ENCODE data around the gene ROCK2.

DNA sequence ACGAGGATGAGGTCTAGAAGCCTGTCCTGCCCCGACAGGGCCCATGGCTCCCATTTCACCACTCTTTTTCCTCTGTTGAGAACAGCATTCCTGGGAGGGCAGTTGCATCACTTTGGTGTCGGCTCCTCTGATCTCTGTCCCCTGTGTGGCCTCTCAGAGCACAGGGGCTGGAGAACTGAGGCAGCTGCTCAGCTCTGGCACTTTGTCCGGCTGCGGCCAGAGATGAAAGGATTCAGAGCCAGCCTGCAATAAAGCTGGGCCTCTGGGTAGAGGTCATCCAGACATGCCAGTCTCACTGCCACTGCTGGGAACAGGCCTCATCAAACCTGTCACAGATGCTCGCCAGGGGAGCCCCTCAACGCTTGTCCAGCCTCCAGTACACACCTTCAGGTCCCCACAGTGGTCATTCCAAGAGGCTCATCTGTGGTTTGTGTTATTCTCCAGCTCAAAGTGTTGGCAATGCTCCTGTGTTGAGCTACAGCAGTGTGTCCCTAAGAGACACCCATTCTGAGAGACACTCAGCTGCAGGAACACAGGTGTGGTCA, 13.1 kb upstream of the ROCK2 start:
- TF ChIP-seq, protein P1, sequence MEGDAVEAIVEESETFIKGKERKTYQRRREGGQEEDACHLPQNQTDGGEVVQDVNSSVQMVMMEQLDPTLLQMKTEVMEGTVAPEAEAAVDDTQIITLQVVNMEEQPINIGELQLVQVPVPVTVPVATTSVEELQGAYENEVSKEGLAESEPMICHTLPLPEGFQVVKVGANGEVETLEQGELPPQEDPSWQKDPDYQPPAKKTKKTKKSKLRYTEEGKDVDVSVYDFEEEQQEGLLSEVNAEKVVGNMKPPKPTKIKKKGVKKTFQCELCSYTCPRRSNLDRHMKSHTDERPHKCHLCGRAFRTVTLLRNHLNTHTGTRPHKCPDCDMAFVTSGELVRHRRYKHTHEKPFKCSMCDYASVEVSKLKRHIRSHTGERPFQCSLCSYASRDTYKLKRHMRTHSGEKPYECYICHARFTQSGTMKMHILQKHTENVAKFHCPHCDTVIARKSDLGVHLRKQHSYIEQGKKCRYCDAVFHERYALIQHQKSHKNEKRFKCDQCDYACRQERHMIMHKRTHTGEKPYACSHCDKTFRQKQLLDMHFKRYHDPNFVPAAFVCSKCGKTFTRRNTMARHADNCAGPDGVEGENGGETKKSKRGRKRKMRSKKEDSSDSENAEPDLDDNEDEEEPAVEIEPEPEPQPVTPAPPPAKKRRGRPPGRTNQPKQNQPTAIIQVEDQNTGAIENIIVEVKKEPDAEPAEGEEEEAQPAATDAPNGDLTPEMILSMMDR (IDR thresholded peaks at IDR 0.05), result no peak
- TF ChIP-seq FOXK1 (CRISPR knock-in tag; IDR thresholded peaks at IDR 0.05) (no peak), ZNF121 (CRISPR knock-in tag; IDR thresholded peaks at IDR 0.05) (no peak), ZNF671 (CRISPR knock-in tag; IDR thresholded peaks at IDR 0.05) (no peak), CBFB (CRISPR knock-in tag; IDR thresholded peaks at IDR 0.05; ENCODE audit: low read depth) (no peak), ESRRA (CRISPR knock-in tag; IDR thresholded peaks at IDR 0.05; ENCODE audit: borderline replicate concordance) (no peak), GTF2I (CRISPR knock-in tag; conservative IDR thresholded peaks at IDR 0.05) (no peak), MYBL2 (CRISPR knock-in tag; IDR thresholded peaks at IDR 0.05) (no peak)
- TF ChIP-seq, protein P2, sequence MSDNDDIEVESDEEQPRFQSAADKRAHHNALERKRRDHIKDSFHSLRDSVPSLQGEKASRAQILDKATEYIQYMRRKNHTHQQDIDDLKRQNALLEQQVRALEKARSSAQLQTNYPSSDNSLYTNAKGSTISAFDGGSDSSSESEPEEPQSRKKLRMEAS (CRISPR knock-in tag; IDR thresholded peaks at IDR 0.05), result no peak

Measured in WTC11 (cell line).